Activated gamma-delta T cell treated with anti-CD3 and anti-CD28 coated beads, Interleukin-2, amount 50 U/mL, for 16 hours (primary cell): ENCODE data around the gene RAB12.
"Not testable (repeated sequence)": the region's sequence is repeated elsewhere in the genome, so short reads cannot be mapped to it uniquely, and the experiment has no call there.

Experiments
- DNase-seq: peaks from one replicate; pipeline ENCODE4 v3.0.0-alpha.2; 2020; ENCODE audit warnings: low read depth

The RAB12 gene, protein sequence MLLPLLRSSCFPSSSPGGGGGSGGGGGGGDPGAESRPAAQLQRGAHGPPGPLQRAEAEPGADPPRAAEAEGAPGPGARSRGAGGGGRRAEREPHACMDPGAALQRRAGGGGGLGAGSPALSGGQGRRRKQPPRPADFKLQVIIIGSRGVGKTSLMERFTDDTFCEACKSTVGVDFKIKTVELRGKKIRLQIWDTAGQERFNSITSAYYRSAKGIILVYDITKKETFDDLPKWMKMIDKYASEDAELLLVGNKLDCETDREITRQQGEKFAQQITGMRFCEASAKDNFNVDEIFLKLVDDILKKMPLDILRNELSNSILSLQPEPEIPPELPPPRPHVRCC

DNA sequence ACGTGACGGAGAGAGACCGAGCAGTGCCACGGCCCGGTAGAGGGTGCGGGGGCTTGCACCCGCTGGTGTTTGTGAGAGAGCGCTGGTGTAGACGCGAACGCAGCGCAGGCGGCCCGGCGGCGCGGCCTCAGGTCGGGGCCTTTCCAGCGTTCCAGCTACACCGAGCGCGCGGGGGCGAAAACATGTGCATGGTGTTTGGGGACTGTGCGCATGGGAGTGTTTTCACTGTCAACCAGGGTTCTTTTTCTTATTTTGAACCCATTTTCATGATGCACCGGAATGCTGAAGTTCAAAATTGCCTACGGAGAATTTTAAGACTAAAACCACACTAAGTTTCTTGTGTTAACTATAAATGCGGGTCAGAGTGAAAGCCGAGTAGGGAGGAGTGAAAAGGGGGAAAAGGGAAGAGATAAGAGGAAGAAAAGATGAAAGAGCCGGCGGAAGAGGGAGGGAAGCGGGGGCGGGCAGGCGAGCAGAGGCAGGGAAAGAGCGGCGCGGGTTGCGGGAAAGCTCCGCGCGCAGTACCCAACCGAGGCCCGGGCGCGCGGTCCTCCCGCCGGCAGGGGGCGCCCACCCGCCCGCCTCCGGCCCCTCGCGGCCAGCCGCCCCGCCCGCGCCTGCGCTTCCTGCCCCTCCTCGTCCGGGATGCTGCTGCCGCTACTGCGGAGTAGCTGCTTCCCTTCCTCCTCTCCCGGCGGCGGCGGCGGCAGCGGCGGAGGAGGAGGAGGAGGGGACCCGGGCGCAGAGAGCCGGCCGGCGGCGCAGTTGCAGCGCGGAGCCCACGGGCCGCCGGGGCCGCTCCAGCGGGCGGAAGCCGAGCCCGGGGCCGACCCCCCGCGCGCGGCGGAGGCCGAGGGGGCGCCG is at the start of gene RAB12:
Gene RAB12, plus strand, starts transcription at position 643 of the 864 bp plus-strand sequence. Its CDS starts 3 bp downstream, at position 646.
- DNase-seq: peak; percentile 78

DNA sequence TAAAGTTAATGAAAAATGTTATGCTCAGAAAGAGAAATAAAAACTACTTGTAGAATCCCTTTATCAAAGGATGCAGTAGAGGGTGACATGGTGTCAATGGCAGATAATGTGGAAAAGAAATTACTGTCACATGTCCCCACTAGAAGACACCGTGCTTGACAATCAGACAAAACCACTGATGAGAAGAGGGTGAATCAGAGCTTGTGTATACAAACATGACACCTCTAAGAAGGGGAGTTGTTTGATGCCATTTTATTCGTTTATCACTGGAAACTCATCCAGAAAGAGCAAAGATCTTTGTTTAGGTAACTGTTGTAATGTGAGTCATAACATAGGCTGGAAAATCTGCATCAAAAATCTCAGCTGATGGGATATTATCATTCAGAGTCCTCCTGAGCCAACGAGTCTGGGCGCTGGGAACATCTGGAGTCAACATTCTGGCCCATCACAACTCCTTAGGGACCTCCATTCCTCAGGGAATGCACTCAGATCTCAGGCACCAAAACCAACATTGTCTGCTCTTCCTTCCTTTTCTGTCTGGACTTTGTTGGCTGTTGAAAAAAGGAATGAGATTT is 49.5 kb upstream of the RAB12 start:
- no peak for DNase-seq

DNA sequence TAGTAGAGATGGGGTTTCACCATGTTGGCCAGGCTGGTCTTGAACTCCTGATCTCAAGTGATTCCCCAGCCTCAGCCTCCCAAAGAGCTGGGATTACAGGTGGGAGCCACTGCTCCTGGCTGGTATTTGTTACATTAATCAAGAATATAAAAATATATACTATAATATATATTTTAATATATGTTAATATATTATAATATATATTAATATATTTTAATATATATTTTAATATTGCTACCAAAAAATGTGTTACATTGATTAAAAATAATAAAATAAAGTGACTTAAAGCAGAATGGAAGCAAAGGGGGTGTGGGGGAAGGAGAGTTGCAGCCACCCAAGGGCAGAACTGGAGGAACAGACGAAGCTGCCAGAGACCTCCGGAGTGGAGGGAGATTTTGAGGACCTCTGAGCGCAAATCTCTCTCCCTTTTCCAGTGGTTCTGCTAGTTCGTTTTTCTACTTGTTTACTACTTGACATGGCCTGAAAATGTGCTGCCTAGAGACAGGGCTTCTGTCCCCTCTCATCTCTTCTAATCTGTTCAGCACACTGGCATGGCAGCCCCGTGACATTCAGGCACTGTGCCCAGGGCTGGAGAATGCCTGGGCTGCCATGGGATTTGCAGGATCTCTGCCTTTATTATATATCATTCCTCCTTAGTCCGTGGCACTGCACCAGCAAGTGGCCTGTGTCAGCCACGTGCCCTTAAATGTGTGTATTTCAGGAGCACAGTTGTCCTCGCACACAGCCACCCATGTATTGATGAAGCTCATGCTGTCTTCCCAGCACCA is 47.9 kb upstream of the RAB12 start:
- no peak for DNase-seq

DNA sequence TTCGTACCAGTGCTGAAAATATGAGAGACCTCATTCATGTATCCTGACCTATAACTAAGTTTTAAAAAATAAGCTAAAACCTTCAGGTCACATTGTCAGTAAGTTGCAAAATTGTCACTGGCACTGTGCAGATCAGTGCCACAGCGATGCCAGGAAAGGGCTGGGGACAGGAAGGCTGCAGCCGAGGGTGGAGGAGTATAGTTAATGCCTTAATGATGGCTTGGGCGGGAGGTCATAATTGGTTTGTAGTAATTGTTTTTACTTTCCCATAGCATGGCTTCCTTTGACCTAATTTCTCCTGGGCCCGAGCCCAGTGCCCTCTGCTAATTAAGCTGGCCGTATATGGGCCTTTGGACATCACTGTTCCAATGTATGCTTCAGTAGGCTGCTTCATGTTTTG is 47.2 kb upstream of the RAB12 start:
- DNase-seq: no peak

DNA sequence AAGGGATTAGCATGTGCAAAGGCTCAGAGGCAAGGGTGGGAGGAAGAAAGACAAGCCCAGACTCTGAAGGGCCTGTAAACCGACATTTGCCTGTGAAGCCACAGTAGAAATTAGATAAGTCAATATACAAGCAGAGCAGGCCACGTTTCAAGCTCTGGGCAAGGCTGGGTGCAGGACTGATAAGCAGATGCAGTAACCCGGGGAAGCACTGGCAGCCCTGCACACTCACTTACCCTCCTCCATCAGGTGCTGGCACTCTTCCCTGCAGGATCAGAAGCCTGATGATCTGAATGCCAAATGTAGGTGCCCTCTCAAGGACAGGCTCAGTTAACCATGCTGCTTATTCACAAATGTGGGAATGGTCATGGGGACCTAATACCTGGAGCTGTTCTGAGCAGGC is 46.3 kb upstream of the RAB12 start:
- no peak for DNase-seq

DNA sequence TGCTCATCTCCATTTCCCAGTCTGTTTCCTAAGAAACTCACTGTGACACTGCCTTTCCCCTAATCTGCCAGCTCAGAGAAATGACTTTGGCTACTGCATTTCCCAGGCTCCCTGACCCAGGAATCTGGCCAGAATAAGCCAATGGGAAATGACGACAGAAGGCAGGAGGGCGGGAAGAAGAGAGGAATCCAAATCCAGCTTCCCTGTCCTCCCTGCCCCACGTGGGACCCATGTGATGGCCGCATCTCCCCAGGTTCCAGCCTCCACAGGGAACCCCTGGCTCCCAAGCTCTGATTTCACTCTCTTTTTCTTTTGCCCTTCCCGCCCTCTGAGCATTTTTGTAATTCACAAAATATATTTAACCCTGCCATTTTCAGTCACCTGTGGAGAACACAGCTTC is 37.8 kb upstream of the RAB12 start:
- no peak for DNase-seq

DNA sequence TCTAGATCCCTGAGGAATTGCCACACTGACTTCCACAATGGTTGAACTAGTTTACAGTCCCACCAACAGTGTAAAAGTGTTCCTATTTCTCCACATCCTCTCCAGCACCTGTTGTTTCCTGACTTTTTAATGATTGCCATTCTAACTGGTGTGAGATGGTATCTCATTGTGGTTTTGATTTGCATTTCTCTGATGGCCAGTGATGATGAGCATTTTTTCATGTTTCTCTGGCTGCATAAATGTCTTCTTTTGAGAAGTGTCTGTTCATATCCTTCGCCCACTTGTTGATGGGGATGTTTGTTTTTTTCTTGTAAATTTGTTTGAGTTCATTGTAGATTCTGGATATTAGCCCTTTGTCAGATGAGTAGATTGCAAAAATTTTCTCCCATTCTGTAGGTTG is 35.5 kb upstream of the RAB12 start:
- not testable (repeated sequence) for DNase-seq

DNA sequence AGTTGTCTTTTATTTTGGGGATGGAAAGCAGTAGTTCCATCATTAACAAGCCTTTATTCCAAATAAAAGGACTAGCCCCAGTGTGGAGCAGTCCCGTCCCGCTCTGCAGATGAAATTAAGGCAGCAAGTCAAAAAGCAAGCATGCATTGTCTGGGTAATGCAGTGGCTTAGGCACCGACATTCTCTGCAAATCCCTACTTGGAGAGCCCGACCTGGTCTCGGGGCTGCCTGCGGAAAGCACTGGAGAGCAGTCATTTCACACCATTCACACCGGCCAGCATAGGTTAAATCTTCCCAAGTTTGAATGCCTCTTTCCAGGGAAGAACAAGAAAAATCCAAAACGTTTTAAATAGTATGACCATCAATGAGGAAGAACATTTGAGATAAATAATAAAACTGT is 24.4 kb upstream of the RAB12 start:
- no peak for DNase-seq

DNA sequence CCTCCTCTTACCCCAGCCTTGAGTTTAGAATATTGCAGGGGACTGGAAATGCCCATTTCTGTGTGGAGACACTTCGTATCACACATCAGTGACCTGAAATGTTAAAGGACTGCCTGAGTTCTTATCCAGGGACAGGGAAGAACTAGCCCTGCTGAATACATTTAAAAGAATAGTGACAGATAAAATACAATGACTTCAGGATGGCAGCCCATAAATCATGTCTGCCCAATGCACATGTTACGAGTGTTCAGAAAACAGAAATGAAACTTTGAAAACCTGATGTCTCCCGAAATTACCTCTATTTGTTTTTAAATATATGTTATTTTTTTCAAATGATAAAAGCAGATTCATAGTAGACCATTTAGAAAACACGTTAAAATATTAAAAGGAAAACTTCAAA is 22.3 kb upstream of the RAB12 start:
- no peak for DNase-seq

DNA sequence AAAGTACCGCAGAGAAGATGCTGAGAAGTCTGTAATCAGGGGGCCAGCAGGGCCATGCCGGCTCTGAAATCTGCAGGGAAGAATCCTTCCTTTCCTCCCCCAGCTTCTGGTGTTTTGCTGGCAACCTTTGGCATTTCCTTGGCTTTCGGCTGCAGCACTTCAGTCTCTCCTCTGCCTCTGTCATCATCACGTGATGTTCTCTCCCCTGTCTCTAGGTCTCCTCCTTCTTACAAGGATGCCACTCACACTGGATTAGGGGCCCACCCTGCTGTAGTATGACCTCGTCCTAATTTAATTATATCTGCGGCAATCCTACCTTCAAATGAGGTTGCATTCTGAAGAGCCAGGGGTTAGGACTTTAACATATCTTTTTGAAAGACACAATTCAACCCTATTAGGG is 13.8 kb upstream of the RAB12 start:
- no peak for DNase-seq

DNA sequence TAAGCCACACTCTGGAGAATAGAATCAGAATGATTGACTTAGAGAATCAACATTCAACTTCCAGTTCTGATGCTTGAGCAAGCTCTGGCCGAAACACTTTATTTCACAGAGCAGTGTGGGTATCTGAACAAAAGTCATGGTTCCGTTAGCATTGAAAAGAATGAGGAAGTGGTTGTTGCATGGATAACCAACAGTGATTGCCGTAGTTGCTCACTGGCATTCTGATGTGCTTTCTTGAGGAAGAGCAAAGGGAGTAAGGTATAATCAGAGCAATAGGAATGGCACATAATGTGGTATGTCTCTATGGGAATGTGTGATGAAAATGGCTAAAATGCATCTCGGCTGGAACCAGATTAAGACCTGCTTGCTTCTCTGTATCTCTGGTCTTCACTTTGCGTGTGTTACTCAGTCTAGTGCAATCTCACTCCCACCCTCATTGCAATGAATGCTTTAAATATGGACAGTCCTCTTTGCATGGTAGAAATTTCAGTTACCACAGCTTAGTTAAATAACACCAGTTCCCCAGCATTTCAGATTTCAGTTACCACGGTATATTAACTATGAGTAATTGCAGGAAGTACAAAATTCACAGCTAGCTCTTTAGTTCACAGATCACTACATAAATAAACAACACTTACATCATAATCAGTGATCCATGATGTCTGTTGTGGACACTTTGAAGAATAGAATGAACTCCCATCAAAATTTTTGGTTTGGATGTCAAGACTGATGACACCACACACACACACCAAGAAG is 7.8 kb upstream of the RAB12 start:
- no peak for DNase-seq

DNA sequence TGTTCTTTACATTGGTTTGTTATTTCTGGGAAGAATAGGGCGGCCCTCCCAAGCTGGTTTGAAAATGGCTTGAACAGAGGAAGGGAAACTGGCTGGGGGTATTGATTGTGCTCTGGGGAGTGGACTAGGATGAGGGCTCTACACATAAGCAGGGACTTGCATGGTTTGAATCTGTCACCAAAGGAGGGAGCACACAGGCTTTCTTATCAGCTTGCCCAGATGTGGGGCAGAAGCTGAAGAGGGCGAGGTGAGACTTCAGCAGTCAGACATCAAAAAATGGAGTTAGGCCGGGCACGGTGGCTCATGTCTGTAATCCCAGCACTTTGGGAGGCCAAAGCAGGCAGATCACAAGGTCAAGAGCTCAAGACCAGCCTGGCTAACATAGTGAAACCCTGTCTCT is 7.2 kb upstream of the RAB12 start:
- no peak for DNase-seq

DNA sequence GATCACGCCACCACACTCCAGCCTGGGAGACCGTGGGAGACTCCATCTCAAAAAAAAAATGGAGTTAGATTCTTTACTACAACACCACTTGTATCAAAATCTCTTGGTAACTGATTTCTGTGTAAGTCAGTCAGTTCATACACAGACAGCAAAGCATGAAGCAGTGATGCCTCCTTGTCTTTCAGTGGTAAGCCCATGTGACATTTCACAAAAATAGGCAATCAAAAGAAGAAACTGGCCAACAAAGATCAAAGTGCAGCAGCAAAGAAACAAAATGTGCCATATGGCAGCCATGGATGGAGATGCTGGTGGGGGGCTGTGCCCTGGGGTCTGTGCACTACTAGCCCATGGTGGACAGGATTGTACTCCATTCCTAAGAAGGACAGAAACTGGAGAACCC is 6.7 kb upstream of the RAB12 start:
- no peak for DNase-seq

DNA sequence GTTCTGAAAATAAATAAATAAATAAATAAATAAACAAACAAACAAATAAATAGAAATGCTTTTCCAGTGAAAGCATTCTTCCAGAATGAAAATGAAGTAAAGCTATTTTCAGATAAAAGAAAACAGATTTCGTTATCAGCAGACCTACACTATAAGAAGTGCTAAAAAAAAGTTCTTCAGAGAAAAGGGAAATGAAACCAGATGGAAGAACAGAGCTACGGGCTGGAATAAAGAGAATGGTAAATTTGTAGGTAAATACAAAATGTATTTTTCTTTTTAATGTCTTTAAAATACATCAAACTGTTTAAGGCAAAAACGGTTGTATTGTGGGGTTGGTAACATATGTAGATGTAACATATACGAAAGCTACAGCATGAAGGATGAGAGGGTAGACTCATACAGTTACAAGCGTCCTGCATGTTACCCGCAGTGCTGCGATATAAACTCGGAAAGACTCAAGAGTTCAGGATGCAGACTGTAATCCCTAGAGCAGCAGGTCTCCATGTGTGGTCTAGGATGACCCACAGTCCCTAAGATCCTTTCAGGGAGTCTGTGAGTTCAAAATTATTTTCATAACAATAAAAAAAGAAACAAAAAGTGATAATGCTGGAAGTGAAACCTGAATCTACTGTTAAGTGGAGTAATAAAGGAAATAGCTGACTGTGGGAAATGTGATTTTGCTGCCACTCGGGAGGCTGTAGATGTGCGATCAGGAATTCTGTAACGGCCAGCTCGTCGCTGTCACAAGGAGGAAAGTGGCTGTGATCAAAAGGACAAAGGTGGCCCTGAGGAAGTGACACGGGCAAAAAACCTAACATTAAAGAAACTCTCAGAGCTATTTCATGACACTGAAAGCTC is 5.3 kb upstream of the RAB12 start:
- no peak for DNase-seq

DNA sequence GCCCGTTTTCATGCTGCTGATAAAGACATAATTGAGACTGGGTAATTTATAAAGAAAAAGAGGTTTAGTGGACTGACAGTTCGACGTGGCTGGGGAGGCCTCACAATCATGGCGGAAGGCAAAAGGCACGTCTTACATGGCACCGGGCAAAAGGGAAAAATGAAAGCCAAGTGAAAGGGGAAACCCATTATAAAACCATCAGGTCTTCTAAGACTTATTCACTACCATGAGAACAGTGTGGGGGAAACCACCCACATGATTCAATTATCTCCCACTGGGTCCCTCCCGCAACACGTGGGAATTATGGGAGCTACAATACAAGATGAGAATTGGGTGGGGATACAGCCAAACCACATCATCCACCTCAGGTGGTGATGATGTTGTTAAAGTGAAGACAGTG is 3.3 kb upstream of the RAB12 start:
- DNase-seq: no peak

DNA sequence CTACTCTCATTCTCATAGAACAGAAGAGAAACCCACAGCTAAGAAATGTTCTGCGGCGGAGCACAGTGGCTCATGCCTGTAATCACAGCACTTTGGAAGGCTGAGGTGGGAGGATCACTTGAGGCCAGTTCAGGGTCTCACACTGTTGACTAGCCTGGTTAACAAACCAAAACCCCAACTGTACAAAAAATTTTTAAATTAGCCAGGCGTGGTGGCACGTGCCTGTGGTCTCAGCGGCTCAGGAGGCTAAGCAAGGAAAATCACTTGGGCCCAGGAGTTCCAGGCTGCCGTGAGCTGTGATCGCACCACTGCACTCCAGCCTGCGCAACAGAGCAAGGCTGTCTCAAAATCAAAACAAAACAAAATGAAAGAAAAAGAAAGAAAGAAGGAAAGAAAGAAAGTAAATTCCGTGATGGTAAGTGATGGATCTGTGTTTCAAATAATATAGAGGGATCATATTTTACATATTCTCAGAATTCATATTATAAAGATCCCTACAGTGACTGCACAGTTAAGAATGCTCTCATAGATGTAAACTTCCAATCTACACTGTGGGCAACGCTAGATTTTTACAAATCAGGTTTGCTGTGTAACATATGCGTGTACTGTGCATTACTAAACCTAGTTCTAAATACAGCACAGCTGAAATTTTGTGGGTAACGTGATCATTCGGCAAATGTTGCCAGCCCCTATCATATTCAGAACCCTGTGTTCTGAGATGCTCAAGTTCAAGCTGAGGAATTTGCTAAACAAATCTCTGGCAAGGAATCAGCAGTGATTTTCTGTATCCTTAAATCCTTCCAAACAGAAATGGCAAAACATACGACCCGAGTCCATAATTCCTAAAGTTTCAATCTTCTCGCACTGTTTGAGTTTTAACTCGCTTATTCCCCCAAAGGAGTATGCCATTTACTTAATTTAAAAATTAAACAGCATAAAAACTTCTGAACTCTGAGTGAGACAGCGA is 1.2 kb upstream of the RAB12 start:
- no peak for DNase-seq

DNA sequence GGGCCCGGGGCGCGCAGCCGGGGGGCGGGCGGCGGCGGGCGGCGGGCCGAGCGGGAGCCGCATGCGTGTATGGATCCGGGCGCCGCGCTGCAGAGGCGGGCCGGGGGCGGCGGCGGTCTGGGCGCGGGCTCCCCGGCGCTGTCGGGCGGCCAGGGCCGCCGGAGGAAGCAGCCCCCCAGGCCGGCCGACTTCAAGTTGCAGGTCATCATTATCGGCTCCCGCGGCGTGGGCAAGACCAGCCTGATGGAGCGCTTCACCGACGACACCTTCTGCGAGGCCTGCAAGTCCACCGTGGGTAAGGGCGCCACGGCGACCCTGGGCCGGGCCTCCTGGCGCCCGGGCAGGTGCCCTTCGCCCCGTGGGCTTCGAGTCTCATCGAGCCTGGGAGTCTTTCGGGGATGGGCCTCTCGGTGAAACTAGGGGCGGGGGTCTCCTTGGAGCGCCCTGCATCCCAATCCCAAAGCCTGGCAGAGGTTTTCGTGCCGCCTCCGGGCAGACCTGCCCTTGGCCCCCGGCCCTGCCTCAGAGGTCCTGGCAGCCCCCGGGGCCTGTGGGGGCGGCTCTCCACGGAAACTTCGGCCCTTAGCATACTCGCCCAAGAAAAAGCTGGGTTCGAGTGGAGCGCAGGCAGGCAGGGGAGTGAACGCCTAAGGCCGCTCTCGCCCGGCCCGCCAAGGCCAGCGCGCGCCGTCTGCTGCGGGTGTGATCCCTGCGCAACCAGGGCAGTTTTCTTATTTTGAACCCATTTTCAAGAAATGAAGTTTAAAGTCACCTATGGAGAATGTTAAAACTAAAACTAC is 622 bp downstream of the RAB12 start:
- no peak for DNase-seq

DNA sequence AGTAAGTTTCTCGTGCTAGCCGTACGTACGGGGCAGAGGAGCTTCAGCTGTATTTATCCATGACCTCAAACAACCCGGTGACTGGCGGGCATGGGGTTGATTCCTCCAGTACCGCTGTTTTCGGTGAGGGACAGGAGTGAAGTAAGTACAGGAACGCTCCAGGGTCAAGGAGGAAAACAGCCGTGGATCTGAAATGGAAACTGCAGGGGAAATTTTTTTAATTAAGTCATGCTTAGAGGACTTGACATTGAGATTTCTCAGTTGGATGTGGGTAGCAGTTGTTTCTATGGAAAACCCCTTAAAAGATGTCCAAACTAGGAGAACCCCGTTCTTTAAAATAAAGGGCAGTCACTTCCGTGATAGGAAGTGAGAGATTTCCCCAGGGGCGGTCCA is 1.2 kb downstream of the RAB12 start:
- no peak for DNase-seq
